OCI-LY1 (cell line): ENCODE measurements around the gene ABCA13.
"Not testable (repeated sequence)": the region's sequence is repeated elsewhere in the genome, so short reads cannot be mapped to it uniquely, and the experiment has no call there.

Source experiments
- H2AFZ ChIP-seq: fragments of 200-600 bp; sonication (generic), shearing (Covaris generic); 2 replicates; pipeline ENCODE4 v1.6.0; 2014; ENCODE audit warnings: antibody characterized with exemption, mild to moderate bottlenecking, low read length
- H3F3A ChIP-seq: fragments of 200-600 bp; sonication (generic), shearing (Covaris generic); 2 replicates; pipeline ENCODE4 v1.6.0; 2014; ENCODE audit warnings: mild to moderate bottlenecking, antibody characterized with exemption, low read length, moderate library complexity; ENCODE audit not compliant: insufficient read depth
- H3K27ac ChIP-seq: fragments of 200-600 bp; sonication (generic); 2 replicates; pipeline ENCODE4 v1.5.1; 2014; ENCODE audit warnings: low read length, mixed run types, mild to moderate bottlenecking, low read depth; ENCODE audit not compliant: poor library complexity, severe bottlenecking
- H3K27me3 ChIP-seq: fragments of 200-600 bp; sonication (generic); 2 replicates; pipeline ENCODE4 v1.6.0; 2014; ENCODE audit warnings: antibody characterized with exemption, mild to moderate bottlenecking, low read length, moderate library complexity; ENCODE audit not compliant: insufficient read depth
- H3K36me3 ChIP-seq: fragments of 200-600 bp; sonication (generic); 2 replicates; pipeline ENCODE4 v1.6.1; 2014; ENCODE audit warnings: mild to moderate bottlenecking, antibody characterized with exemption, low read length, moderate library complexity, mixed read lengths; ENCODE audit not compliant: insufficient read depth
- H3K4me1 ChIP-seq: fragments of 200-600 bp; sonication (generic); 2 replicates; pipeline ENCODE4 v1.5.1; 2014; ENCODE audit warnings: mild to moderate bottlenecking, low read length, moderate library complexity; ENCODE audit not compliant: insufficient read depth, severe bottlenecking
- H3K4me2 ChIP-seq: fragments of 200-600 bp; sonication (generic), shearing (Covaris generic); 2 replicates; pipeline ENCODE4 v1.6.1; 2014; ENCODE audit warnings: low read length
- H3K4me3 ChIP-seq: fragments of 200-600 bp; sonication (generic); 2 replicates; pipeline ENCODE4 v1.5.1; 2014; ENCODE audit warnings: low read length, low read depth, mild to moderate bottlenecking, mixed read lengths; ENCODE audit not compliant: poor library complexity, severe bottlenecking
- H3K79me2 ChIP-seq: fragments of 200-600 bp; shearing (Covaris generic); 2 replicates; pipeline ENCODE4 v1.6.1; 2016; ENCODE audit warnings: mixed run types, low read length, mixed read lengths; ENCODE audit not compliant: insufficient read depth
- H3K9ac ChIP-seq: fragments of 200-600 bp; sonication (generic), shearing (Covaris generic); 2 replicates; pipeline ENCODE4 v1.6.1; 2014; ENCODE audit warnings: mild to moderate bottlenecking, low read length, mixed read lengths
- H3K9me2 ChIP-seq: fragments of 200-600 bp; sonication (generic), shearing (Covaris generic); 2 replicates; pipeline ENCODE4 v1.6.1; 2014; ENCODE audit warnings: low read depth, mild to moderate bottlenecking, low read length, mixed read lengths
- H3K9me3 ChIP-seq: fragments of 200-600 bp; shearing (Covaris generic); 2 replicates; pipeline ENCODE4 v1.6.1; 2014; ENCODE audit warnings: low read length, mixed read lengths
- H4K20me1 ChIP-seq: fragments of 200-600 bp; sonication (generic), shearing (Covaris generic); 2 replicates; pipeline ENCODE4 v1.6.0; 2016; ENCODE audit warnings: mild to moderate bottlenecking, low read length; ENCODE audit not compliant: insufficient read depth
- CTCF ChIP-seq: fragments of 200-600 bp; sonication (generic), shearing (Covaris generic); IDR thresholded peaks from 2 replicates; pipeline ENCODE4 v1.5.1; 2017; ENCODE audit warnings: mild to moderate bottlenecking, antibody characterized with exemption, low read length, moderate library complexity, mixed read lengths
- EZH2 ChIP-seq: fragments of 200-600 bp; sonication (generic), shearing (Covaris generic); IDR thresholded peaks from 2 replicates; pipeline ENCODE4 v1.8.0; 2017; ENCODE audit warnings: borderline replicate concordance, mixed run types, mild to moderate bottlenecking, antibody characterized with exemption, low read length, moderate library complexity, mixed read lengths

The ABCA13 gene

GRCh38 chr7:48193421-48193820 lies 22.2 kb downstream of the ABCA13 start:
- no peak overlapping the region for H3K4me3 ChIP-seq
- H3K9me3 ChIP-seq, result no peaks in the 10 kb centered on the region
- H3K4me2 ChIP-seq, result no peak overlapping the region
- H3K4me1 ChIP-seq, result no peaks in the 10 kb centered on the region
- no peaks in the 10 kb centered on the region for H4K20me1 ChIP-seq
- TF ChIP-seq CTCF, result no peak
- TF ChIP-seq EZH2, result no peak
- H2AFZ ChIP-seq, result no peak overlapping the region
- no peaks in the 10 kb centered on the region for H3K36me3 ChIP-seq
- H3K9me2 ChIP-seq, result no peaks in the 10 kb centered on the region; the same call in 1 of the 2 replicates
- no peaks in the 10 kb centered on the region for H3F3A ChIP-seq
- H3K27ac ChIP-seq, result no peak overlapping the region
- no peak overlapping the region for H3K9ac ChIP-seq
- no peaks in the 10 kb centered on the region for H3K79me2 ChIP-seq
- no peaks in the 10 kb centered on the region for H3K27me3 ChIP-seq

DNA sequence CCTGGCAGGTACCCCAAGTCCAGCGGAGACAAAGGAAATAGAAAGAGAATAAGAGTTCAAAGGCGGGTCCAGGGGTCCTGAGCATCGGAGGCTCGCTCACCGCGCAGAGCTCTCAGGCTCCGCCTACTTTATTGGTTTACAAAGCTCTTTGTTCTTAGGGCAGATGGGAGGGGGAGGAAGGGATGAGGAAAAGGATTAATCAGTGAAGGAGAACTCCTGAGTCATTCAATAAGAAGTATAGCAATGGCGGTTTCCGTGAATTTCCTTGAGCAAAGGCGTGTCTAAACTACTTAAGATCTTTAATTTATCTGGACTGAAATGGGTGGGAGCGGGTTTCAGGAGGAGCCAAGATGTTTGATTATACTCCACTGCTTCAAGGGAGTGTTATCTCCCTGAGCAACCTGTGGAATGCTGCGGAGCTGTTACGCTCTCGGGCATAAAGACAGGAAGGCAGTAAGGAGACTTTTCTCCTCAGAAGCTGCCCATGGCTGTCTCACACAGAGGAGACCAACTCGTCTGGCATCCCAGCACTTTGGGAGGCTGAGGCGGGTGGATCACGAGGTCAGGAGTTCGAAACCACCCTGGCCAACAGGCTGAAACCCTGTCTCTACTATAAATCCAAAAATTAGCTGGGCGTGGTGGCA lies 29.8 kb downstream of the ABCA13 start:
- not testable (repeated sequence) for H3K9me2 ChIP-seq, H3F3A ChIP-seq, H3K9me3 ChIP-seq, H3K9ac ChIP-seq, H3K4me1 ChIP-seq, H3K4me3 ChIP-seq, H4K20me1 ChIP-seq, H2AFZ ChIP-seq, H3K4me2 ChIP-seq, H3K36me3 ChIP-seq, H3K79me2 ChIP-seq, H3K27ac ChIP-seq, H3K27me3 ChIP-seq

DNA sequence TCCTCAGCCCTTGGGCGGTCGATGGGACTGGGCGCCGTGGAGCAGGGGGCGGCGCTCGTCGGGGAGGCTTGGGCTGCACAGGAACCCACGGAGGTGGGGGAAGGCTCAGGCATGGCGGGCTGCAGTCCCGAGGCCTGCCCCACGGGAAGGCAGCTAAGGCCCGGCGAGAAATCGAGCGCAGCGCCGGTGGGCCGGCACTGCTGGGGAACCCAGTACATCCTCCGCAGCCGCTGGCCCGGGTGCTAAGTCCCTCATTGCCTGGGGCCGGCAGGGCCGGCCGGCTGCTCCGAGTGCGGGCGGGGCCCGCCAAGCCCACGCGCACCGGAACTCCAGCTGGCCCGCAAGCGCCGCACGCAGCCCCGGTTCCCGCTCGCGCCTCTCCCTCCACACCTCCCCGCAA lies 31.7 kb downstream of the ABCA13 start:
- not testable (repeated sequence) for H3K36me3 ChIP-seq, H3K79me2 ChIP-seq

DNA sequence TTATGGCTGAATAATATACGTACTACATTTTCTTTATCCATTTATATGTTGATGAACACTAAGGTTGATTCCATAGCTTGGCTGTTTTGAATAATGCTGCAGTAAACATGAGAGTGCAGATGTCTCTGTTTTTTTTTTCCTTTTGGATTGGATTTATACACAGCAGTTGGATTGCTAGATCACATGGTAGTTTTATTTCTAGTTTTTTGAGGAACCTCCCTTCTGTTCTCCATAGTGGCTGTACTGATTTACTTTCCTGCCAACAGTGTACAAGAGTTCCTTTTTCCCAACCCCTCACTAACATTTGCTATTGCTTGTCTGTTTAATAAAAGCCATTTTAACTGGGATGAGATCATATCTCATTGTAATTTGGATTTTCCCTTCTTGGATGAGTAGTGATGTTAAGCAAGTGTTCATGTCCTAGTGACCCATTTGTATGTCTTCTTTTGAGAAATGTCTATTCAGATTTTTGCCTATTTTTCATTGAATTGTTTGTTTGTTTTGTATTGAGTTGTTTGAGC lies 36.0 kb downstream of the ABCA13 start:
- no peak for TF ChIP-seq EZH2
- no peak for TF ChIP-seq CTCF
- no peak overlapping the region for H3K4me3 ChIP-seq

More for the DNA sequence above, 31.7 kb downstream of the ABCA13 start:
- not testable (repeated sequence) for H3K4me3 ChIP-seq, H3K4me2 ChIP-seq, H3K4me1 ChIP-seq, H4K20me1 ChIP-seq, H3K9me2 ChIP-seq, H3K9ac ChIP-seq, H3K9me3 ChIP-seq, H3F3A ChIP-seq, H2AFZ ChIP-seq, H3K27ac ChIP-seq, H3K27me3 ChIP-seq

More for the DNA sequence above, 36.0 kb downstream of the ABCA13 start:
- H3K4me1 ChIP-seq, result no peaks in the 10 kb centered on the region
- no peaks in the 10 kb centered on the region for H4K20me1 ChIP-seq
- no peaks in the 10 kb centered on the region for H3F3A ChIP-seq
- no peak overlapping the region for H3K9ac ChIP-seq
- H3K9me2 ChIP-seq, result no peaks in the 10 kb centered on the region
- H3K79me2 ChIP-seq, result no peaks in the 10 kb centered on the region
- H3K27me3 ChIP-seq, result no peaks in the 10 kb centered on the region
- no peak overlapping the region for H3K27ac ChIP-seq
- H3K4me2 ChIP-seq, result no peak overlapping the region
- H3K36me3 ChIP-seq, result no peaks in the 10 kb centered on the region
- no peak overlapping the region for H2AFZ ChIP-seq
- no peaks in the 10 kb centered on the region for H3K9me3 ChIP-seq
